ENCODE data around the gene RAD51C. TPM values are rescaled to one million over a fixed set of nuclear protein-coding genes. Genes with fewer than 3 reads are reported as not detected.

Gene RAD51C
- total RNA-seq, 1 experiment from 2014 or later = 53.7 TPM

GRCh38 chr17:58702708-58703107 is 10.3 kb downstream of the RAD51C start:
- Histone ChIP-seq H3K79me2 (ENCODE audit: low read length) (no peaks in the 10 kb centered on the region), H3K9me2 (replicated peaks; ENCODE audit: insufficient read depth, low read length) (no peaks in the 10 kb centered on the region), H4K20me1 (ENCODE audit: insufficient read depth, low read depth, low read length) (no peaks in the 10 kb centered on the region), H3K27ac (ENCODE audit: low read length) (no peak overlapping the region), H2AFZ (ENCODE audit: low read length) (no peak overlapping the region), H3K4me2 (ENCODE audit: low read depth, low read length, poor library complexity, severe bottlenecking) (no peak overlapping the region), H3K4me3 (ENCODE audit: low read length) (no peak overlapping the region), H3K36me3 (ENCODE audit: insufficient read depth, low read length) (peaks cover 2% of the 10 kb centered on the region), H3K9ac (ENCODE audit: low read length) (no peak overlapping the region), H3K4me1 (ENCODE audit: low read length) (no peaks in the 10 kb centered on the region), H3K9me3 (ENCODE audit: low read length) (no peaks in the 10 kb centered on the region), H3K27me3 (ENCODE audit: low read length) (no peaks in the 10 kb centered on the region)
- DNase-seq = no peak

- Histone ChIP-seq H3K36me3 (ENCODE audit: insufficient read depth, low read length) (peaks cover 2% of the 10 kb centered on the region), H3K4me2 (ENCODE audit: low read depth, low read length, poor library complexity, severe bottlenecking) (no peak overlapping the region), H3K4me3 (ENCODE audit: low read length) (no peak overlapping the region)
These were observed 10.9 kb downstream of the RAD51C start for GRCh38 chr17:58703137-58703915.

DNA sequence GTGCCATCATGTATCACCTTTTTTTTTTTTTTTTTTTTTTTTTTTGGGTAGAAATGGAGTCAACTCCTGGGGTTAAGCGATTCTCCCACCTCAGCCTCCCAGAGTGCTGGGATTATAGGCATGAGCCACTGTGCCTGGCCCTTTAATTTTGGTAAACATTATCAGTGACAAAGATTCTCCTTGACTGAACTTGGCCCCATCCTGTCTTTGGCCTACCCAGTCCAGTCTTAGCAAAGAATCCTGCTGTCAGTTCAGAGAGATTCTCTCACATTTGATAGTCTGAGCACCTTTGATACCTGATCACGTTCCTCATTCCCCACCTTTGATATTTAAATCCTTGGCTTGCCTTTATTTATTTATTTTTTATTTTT is 11.5 kb downstream of the RAD51C start:
- Histone ChIP-seq H3K4me3 (ENCODE audit: low read length) (no peak overlapping the region), H3K36me3 (ENCODE audit: insufficient read depth, low read length) (peaks cover 2% of the 10 kb centered on the region), H2AFZ (ENCODE audit: low read length) (no peak overlapping the region), H3K79me2 (ENCODE audit: low read length) (no peaks in the 10 kb centered on the region), H3K4me2 (ENCODE audit: low read depth, low read length, poor library complexity, severe bottlenecking) (no peak overlapping the region), H3K27me3 (ENCODE audit: low read length) (no peaks in the 10 kb centered on the region), H3K27ac (ENCODE audit: low read length) (no peak overlapping the region), H3K9ac (ENCODE audit: low read length) (no peak overlapping the region), H3K4me1 (ENCODE audit: low read length) (no peaks in the 10 kb centered on the region), H3K9me3 (ENCODE audit: low read length) (no peaks in the 10 kb centered on the region), H4K20me1 (ENCODE audit: insufficient read depth, low read depth, low read length) (no peaks in the 10 kb centered on the region), H3K9me2 (replicated peaks; ENCODE audit: insufficient read depth, low read length) (no peaks in the 10 kb centered on the region)
- no peak for DNase-seq

More at GRCh38 chr17:58703137-58703915, 10.9 kb downstream of the RAD51C start:
- no peaks in the 10 kb centered on the region for H3K9me3 ChIP-seq (ENCODE audit: low read length)
- no peak overlapping the region for H2AFZ ChIP-seq (ENCODE audit: low read length)
- no peak overlapping the region for H3K9ac ChIP-seq (ENCODE audit: low read length)
- no peaks in the 10 kb centered on the region for H3K4me1 ChIP-seq (ENCODE audit: low read length)
- no peaks in the 10 kb centered on the region for H3K9me2 ChIP-seq (replicated peaks; ENCODE audit: insufficient read depth, low read length)
- no peaks in the 10 kb centered on the region for H4K20me1 ChIP-seq (ENCODE audit: insufficient read depth, low read depth, low read length)
- H3K79me2 ChIP-seq (ENCODE audit: low read length) = no peaks in the 10 kb centered on the region
- DNase-seq = no peak
- no peaks in the 10 kb centered on the region for H3K27me3 ChIP-seq (ENCODE audit: low read length)
- H3K27ac ChIP-seq (ENCODE audit: low read length) = no peak overlapping the region

- no peaks in the 10 kb centered on the region for H3K4me1 ChIP-seq (ENCODE audit: low read length)
- no peaks in the 10 kb centered on the region for H3K9me3 ChIP-seq (ENCODE audit: low read length)
- H3K27me3 ChIP-seq (ENCODE audit: low read length) = no peaks in the 10 kb centered on the region
- peaks cover 2% of the 10 kb centered on the region for H3K36me3 ChIP-seq (ENCODE audit: insufficient read depth, low read length)
- no peak overlapping the region for H3K9ac ChIP-seq (ENCODE audit: low read length)
- H2AFZ ChIP-seq (ENCODE audit: low read length) = no peak overlapping the region
- no peaks in the 10 kb centered on the region for H3K9me2 ChIP-seq (replicated peaks; ENCODE audit: insufficient read depth, low read length)
- no peaks in the 10 kb centered on the region for H4K20me1 ChIP-seq (ENCODE audit: insufficient read depth, low read depth, low read length)
- no peak overlapping the region for H3K4me2 ChIP-seq (ENCODE audit: low read depth, low read length, poor library complexity, severe bottlenecking)
- no peak overlapping the region for H3K27ac ChIP-seq (ENCODE audit: low read length)
- H3K4me3 ChIP-seq (ENCODE audit: low read length) = no peak overlapping the region
- H3K79me2 ChIP-seq (ENCODE audit: low read length) = no peaks in the 10 kb centered on the region
- no peak for DNase-seq
These were observed 14.1 kb downstream of the RAD51C start for GRCh38 chr17:58706351-58707140.

GRCh38 chr17:58710948-58711552 is 18.6 kb downstream of the RAD51C start:
- Histone ChIP-seq H3K9me3 (ENCODE audit: low read length) (no peaks in the 10 kb centered on the region), H3K36me3 (ENCODE audit: insufficient read depth, low read length) (no peaks in the 10 kb centered on the region; the same call in none of the 2 replicates), H3K27ac (ENCODE audit: low read length) (no peak overlapping the region), H2AFZ (ENCODE audit: low read length) (no peak overlapping the region), H3K9me2 (replicated peaks; ENCODE audit: insufficient read depth, low read length) (no peaks in the 10 kb centered on the region), H3K4me3 (ENCODE audit: low read length) (no peak overlapping the region), H3K79me2 (ENCODE audit: low read length) (no peaks in the 10 kb centered on the region), H4K20me1 (ENCODE audit: insufficient read depth, low read depth, low read length) (no peaks in the 10 kb centered on the region), H3K9ac (ENCODE audit: low read length) (no peak overlapping the region), H3K4me1 (ENCODE audit: low read length) (no peaks in the 10 kb centered on the region), H3K27me3 (ENCODE audit: low read length) (no peaks in the 10 kb centered on the region), H3K4me2 (ENCODE audit: low read depth, low read length, poor library complexity, severe bottlenecking) (no peak overlapping the region)
- DNase-seq = peak; percentile 86

- no peak overlapping the region for H3K4me2 ChIP-seq (ENCODE audit: low read depth, low read length, poor library complexity, severe bottlenecking)
- no peak overlapping the region for H3K4me3 ChIP-seq (ENCODE audit: low read length)
- H3K9me2 ChIP-seq (replicated peaks; ENCODE audit: insufficient read depth, low read length) = no peaks in the 10 kb centered on the region
- H3K4me1 ChIP-seq (ENCODE audit: low read length) = no peaks in the 10 kb centered on the region
- no peak overlapping the region for H3K9ac ChIP-seq (ENCODE audit: low read length)
- H3K27me3 ChIP-seq (ENCODE audit: low read length) = no peaks in the 10 kb centered on the region
- no peak overlapping the region for H3K27ac ChIP-seq (ENCODE audit: low read length)
- DNase-seq = no peak
- no peaks in the 10 kb centered on the region for H4K20me1 ChIP-seq (ENCODE audit: insufficient read depth, low read depth, low read length)
- H3K36me3 ChIP-seq (ENCODE audit: insufficient read depth, low read length) = peaks cover 8% of the 10 kb centered on the region; the same call in 1 of the 2 replicates
- no peak overlapping the region for H2AFZ ChIP-seq (ENCODE audit: low read length)
- H3K79me2 ChIP-seq (ENCODE audit: low read length) = no peaks in the 10 kb centered on the region
- no peaks in the 10 kb centered on the region for H3K9me3 ChIP-seq (ENCODE audit: low read length)
These were observed 29.9 kb downstream of the RAD51C start for GRCh38 chr17:58722274-58722673.

DNA sequence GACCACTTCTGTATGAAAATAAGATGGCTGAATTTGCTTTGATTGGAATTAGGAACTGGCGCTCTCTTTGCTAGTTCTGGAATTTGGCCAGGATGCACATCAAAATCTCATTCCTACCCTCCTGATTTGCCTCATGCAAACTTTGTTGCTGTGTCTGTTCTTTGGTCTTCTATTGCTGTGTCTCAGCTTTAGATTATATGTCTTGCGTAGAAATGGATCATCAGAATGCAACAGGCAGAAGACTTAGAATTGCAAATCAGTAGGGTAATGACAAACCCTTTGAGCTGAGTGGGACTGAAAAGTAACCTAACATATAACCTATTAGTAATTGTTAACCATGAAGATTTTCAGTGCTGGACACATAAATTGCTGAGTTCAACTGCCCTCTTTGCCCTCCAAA is 30.3 kb downstream of the RAD51C start:
- H3K79me2 ChIP-seq (ENCODE audit: low read length) = no peaks in the 10 kb centered on the region
- H2AFZ ChIP-seq (ENCODE audit: low read length) = no peak overlapping the region
- no peaks in the 10 kb centered on the region for H3K9me2 ChIP-seq (replicated peaks; ENCODE audit: insufficient read depth, low read length)
- no peak overlapping the region for H3K27ac ChIP-seq (ENCODE audit: low read length)
- no peaks in the 10 kb centered on the region for H3K9me3 ChIP-seq (ENCODE audit: low read length)
- no peak overlapping the region for H3K4me3 ChIP-seq (ENCODE audit: low read length)
- no peak overlapping the region for H3K9ac ChIP-seq (ENCODE audit: low read length)
- H3K27me3 ChIP-seq (ENCODE audit: low read length) = no peaks in the 10 kb centered on the region
- H3K4me1 ChIP-seq (ENCODE audit: low read length) = no peaks in the 10 kb centered on the region
- no peaks in the 10 kb centered on the region for H4K20me1 ChIP-seq (ENCODE audit: insufficient read depth, low read depth, low read length)
- no peak overlapping the region for H3K4me2 ChIP-seq (ENCODE audit: low read depth, low read length, poor library complexity, severe bottlenecking)
- no peak for DNase-seq
- H3K36me3 ChIP-seq (ENCODE audit: insufficient read depth, low read length) = peaks cover 8% of the 10 kb centered on the region; the same call in 1 of the 2 replicates

GRCh38 chr17:58728798-58729197 is 36.4 kb downstream of the RAD51C start:
- H2AFZ ChIP-seq (ENCODE audit: low read length) = no peak overlapping the region
- H3K9me2 ChIP-seq (replicated peaks; ENCODE audit: insufficient read depth, low read length) = no peaks in the 10 kb centered on the region
- no peaks in the 10 kb centered on the region for H3K4me1 ChIP-seq (ENCODE audit: low read length)
- no peak overlapping the region for H3K4me2 ChIP-seq (ENCODE audit: low read depth, low read length, poor library complexity, severe bottlenecking)
- H3K27me3 ChIP-seq (ENCODE audit: low read length) = no peaks in the 10 kb centered on the region
- no peak overlapping the region for H3K4me3 ChIP-seq (ENCODE audit: low read length)
- H3K79me2 ChIP-seq (ENCODE audit: low read length) = no peaks in the 10 kb centered on the region
- no peaks in the 10 kb centered on the region for H3K9me3 ChIP-seq (ENCODE audit: low read length)
- peaks cover 6% of the 10 kb centered on the region; the same call in 1 of the 2 replicates for H3K36me3 ChIP-seq (ENCODE audit: insufficient read depth, low read length)
- no peak for DNase-seq
- H3K9ac ChIP-seq (ENCODE audit: low read length) = no peak overlapping the region
- no peak overlapping the region for H3K27ac ChIP-seq (ENCODE audit: low read length)
- no peaks in the 10 kb centered on the region for H4K20me1 ChIP-seq (ENCODE audit: insufficient read depth, low read depth, low read length)
